Measurements from ENCODE around the gene CACNB1. TPM values are rescaled to one million over a fixed set of nuclear protein-coding genes. Genes with fewer than 3 reads are reported as not detected.

Gene CACNB1
- polyA plus RNA-seq, 1 donor (not counting 4 experiments of a cell fraction or from before 2014, with no cell fraction given): 4.0 TPM

DNA sequence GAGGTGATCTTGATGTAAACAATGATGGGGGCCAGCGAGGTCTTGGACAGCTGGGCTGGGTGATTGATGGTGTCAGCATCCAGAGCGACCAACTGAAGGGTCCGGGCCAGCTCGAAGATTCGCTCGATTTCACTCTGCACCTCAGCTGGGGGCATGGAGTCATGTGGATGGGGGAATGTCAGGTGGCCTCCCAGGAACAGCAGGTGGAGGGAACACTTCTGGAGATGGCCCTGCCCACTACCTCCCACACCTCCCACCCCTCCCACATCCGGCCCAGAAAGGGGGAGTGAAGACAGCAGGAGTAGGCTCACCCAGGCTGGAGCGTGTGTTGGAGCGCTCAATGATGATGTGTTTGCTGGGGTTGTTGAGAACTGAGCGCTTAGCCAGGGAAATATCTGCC is 13.7 kb downstream of the CACNB1 start:
- no peaks in the 10 kb centered on the region for H4K20me1 ChIP-seq (ENCODE audit: control insufficient read depth, extremely low read depth, insufficient read depth, low read length)
- no peaks in the 10 kb centered on the region for H3K79me2 ChIP-seq (ENCODE audit: control insufficient read depth, insufficient read depth, low read length)
- H3K9me1 ChIP-seq (ENCODE audit: control insufficient read depth, extremely low read depth, insufficient read depth, low read length): no peaks in the 10 kb centered on the region
- no peak overlapping the region for H3K9ac ChIP-seq (ENCODE audit: control insufficient read depth, extremely low read depth, insufficient read depth, low read length)
- no peaks in the 10 kb centered on the region for H3K9me3 ChIP-seq (ENCODE audit: control insufficient read depth, low read depth, low read length)
- TF ChIP-seq, protein P1, sequence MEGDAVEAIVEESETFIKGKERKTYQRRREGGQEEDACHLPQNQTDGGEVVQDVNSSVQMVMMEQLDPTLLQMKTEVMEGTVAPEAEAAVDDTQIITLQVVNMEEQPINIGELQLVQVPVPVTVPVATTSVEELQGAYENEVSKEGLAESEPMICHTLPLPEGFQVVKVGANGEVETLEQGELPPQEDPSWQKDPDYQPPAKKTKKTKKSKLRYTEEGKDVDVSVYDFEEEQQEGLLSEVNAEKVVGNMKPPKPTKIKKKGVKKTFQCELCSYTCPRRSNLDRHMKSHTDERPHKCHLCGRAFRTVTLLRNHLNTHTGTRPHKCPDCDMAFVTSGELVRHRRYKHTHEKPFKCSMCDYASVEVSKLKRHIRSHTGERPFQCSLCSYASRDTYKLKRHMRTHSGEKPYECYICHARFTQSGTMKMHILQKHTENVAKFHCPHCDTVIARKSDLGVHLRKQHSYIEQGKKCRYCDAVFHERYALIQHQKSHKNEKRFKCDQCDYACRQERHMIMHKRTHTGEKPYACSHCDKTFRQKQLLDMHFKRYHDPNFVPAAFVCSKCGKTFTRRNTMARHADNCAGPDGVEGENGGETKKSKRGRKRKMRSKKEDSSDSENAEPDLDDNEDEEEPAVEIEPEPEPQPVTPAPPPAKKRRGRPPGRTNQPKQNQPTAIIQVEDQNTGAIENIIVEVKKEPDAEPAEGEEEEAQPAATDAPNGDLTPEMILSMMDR (optimal IDR thresholded peaks at IDR 0.05 in 1 of 3, IDR thresholded peaks at IDR 0.05 in 1 of 3, conservative IDR thresholded peaks at IDR 0.05 in 1 of 3; ENCODE audit: extremely low read depth in 1 of 3, insufficient read depth in 2 of 3, low read length in 3 of 3): no peak
- no peak for TF ChIP-seq EZH2 (IDR thresholded peaks at IDR 0.05; ENCODE audit: low read length)
- no peak overlapping the region for H3K27ac ChIP-seq (ENCODE audit: control insufficient read depth, insufficient read depth, low read length)
- no peak overlapping the region for H2AFZ ChIP-seq (ENCODE audit: control insufficient read depth, low read length)
- H3K4me3 ChIP-seq (ENCODE audit: control insufficient read depth in 2 of 3, extremely low read depth in 1 of 3, insufficient read depth in 2 of 3, low read depth in 1 of 3, low read length in 3 of 3): no peak overlapping the region
- dilution Hi-C loops (cut with MboI; ENCODE audit: extremely low pct_ligation_motif_present, low sequenced_read_pairs): no loop called here
- peaks cover 2% of the 10 kb centered on the region for H3K4me1 ChIP-seq (ENCODE audit: control insufficient read depth, extremely low read depth, insufficient read depth, low read length)
- DNase-seq (ENCODE audit: low read depth, low spot score) (no peak), FAIRE-seq (no peak)
- peaks cover 20 to 30% of the 10 kb centered on the region in 2 experiments for H3K36me3 ChIP-seq (ENCODE audit: control insufficient read depth in 2 of 2, extremely low read depth in 1 of 2, insufficient read depth in 2 of 2, low read length in 2 of 2)
- no peak overlapping the region for H3K4me2 ChIP-seq (ENCODE audit: control insufficient read depth, extremely low read depth, insufficient read depth, low read depth, low read length)
- H3K27me3 ChIP-seq (ENCODE audit: control insufficient read depth, extremely low read depth, insufficient read depth, low read length): no peaks in the 10 kb centered on the region

DNA sequence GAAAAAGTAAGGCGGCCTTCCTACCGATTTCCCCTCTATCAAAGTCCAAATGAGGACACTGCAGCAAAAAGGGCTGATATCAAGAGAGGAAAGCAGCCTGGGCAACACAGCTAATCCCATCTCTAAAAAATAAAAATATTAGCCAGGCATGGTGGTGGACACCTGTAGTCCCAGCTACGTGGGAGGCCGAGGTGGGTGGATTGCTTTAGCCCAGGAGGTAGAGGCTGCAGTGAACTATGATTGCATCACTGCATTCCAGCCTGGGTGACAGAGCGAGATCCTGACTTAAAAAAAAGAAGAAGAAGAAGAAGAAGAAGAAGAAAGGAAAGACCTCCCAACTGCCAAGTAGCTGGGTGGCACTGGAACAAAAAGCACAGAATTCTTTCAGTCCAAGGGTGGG is 14.4 kb downstream of the CACNB1 start:
- no peaks in the 10 kb centered on the region for H3K9me1 ChIP-seq (ENCODE audit: control insufficient read depth, extremely low read depth, insufficient read depth, low read length)
- H3K79me2 ChIP-seq (ENCODE audit: control insufficient read depth, insufficient read depth, low read length): no peaks in the 10 kb centered on the region
- H3K4me2 ChIP-seq (ENCODE audit: control insufficient read depth, extremely low read depth, insufficient read depth, low read depth, low read length): no peak overlapping the region
- dilution Hi-C loops (cut with MboI; ENCODE audit: extremely low pct_ligation_motif_present, low sequenced_read_pairs): no loop called here
- peaks cover 21 to 30% of the 10 kb centered on the region in 2 experiments for H3K36me3 ChIP-seq (ENCODE audit: control insufficient read depth in 2 of 2, extremely low read depth in 1 of 2, insufficient read depth in 2 of 2, low read length in 2 of 2)
- no peak overlapping the region for H2AFZ ChIP-seq (ENCODE audit: control insufficient read depth, low read length)
- no peak overlapping the region for H3K9ac ChIP-seq (ENCODE audit: control insufficient read depth, extremely low read depth, insufficient read depth, low read length)
- H3K27ac ChIP-seq (ENCODE audit: control insufficient read depth, insufficient read depth, low read length): no peak overlapping the region
- TF ChIP-seq, protein P1 (optimal IDR thresholded peaks at IDR 0.05 in 1 of 3, IDR thresholded peaks at IDR 0.05 in 1 of 3, conservative IDR thresholded peaks at IDR 0.05 in 1 of 3; ENCODE audit: extremely low read depth in 1 of 3, insufficient read depth in 2 of 3, low read length in 3 of 3): no peak
- TF ChIP-seq EZH2 (IDR thresholded peaks at IDR 0.05; ENCODE audit: low read length): no peak
- DNase-seq (ENCODE audit: low read depth, low spot score): no peak
- H3K9me3 ChIP-seq (ENCODE audit: control insufficient read depth, low read depth, low read length): no peaks in the 10 kb centered on the region
- no peaks in the 10 kb centered on the region for H3K27me3 ChIP-seq (ENCODE audit: control insufficient read depth, extremely low read depth, insufficient read depth, low read length)
- H3K4me3 ChIP-seq (ENCODE audit: control insufficient read depth in 2 of 3, extremely low read depth in 1 of 3, insufficient read depth in 2 of 3, low read depth in 1 of 3, low read length in 3 of 3): no peak overlapping the region
- peaks cover 7% of the 10 kb centered on the region for H3K4me1 ChIP-seq (ENCODE audit: control insufficient read depth, extremely low read depth, insufficient read depth, low read length)
- no peak for FAIRE-seq
- H4K20me1 ChIP-seq (ENCODE audit: control insufficient read depth, extremely low read depth, insufficient read depth, low read length): no peaks in the 10 kb centered on the region

Data from keratinocyte (primary cell).